GM12874 (cell line): ENCODE results near the gene GOLGA5.

Experiments
- TF ChIP-seq, protein P1 (sequence below): IDR thresholded peaks from 2 replicates; pipeline ENCODE4 v1.5.1; 2011; ENCODE audit warnings: low read depth, mild to moderate bottlenecking, control low read depth, low read length, moderate library complexity; ENCODE audit not compliant: insufficient read depth

Gene GOLGA5

GRCh38 chr14:92755495-92755894 lies 38.6 kb upstream of the GOLGA5 start:
- TF ChIP-seq, protein P1, sequence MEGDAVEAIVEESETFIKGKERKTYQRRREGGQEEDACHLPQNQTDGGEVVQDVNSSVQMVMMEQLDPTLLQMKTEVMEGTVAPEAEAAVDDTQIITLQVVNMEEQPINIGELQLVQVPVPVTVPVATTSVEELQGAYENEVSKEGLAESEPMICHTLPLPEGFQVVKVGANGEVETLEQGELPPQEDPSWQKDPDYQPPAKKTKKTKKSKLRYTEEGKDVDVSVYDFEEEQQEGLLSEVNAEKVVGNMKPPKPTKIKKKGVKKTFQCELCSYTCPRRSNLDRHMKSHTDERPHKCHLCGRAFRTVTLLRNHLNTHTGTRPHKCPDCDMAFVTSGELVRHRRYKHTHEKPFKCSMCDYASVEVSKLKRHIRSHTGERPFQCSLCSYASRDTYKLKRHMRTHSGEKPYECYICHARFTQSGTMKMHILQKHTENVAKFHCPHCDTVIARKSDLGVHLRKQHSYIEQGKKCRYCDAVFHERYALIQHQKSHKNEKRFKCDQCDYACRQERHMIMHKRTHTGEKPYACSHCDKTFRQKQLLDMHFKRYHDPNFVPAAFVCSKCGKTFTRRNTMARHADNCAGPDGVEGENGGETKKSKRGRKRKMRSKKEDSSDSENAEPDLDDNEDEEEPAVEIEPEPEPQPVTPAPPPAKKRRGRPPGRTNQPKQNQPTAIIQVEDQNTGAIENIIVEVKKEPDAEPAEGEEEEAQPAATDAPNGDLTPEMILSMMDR: no peak

DNA sequence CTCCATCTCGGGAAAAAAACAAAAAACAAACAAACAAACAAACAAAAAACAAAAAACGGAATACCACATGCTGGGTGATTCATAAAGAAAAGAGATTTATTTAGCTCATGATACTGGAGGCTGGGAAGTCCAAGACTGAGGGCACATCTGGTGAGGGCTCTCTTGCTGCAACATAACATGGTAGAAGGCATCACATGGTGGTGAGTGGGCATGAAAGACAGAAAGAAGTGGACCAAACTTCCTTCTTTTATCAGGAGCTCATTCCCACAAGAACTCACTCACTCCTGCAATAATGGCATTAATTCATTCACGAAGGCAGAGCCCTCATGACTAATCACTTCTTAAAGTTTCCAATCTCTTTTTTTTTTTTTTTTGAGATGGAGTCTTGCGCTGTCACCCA lies 37.7 kb upstream of the GOLGA5 start:
- TF ChIP-seq, protein P1: no peak

DNA sequence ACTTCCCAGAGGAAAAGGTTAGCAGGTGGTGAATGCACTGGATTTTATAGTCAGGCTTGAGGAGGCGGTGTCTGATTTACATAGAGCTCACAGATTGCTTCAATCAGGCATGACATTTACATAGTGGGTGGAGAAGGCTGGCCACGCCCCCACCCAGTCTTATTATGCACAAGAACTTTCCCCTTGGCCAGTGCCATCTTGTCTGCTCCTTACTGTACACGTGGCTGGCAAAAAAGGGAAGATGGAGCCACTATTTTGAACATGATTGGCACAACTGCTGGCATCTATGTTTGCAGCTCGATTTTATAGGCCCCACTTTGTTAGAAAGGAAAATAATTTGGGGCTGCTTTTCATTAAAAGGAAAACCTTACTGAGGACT lies 34.8 kb upstream of the GOLGA5 start:
- TF ChIP-seq, protein P1: no peak

DNA sequence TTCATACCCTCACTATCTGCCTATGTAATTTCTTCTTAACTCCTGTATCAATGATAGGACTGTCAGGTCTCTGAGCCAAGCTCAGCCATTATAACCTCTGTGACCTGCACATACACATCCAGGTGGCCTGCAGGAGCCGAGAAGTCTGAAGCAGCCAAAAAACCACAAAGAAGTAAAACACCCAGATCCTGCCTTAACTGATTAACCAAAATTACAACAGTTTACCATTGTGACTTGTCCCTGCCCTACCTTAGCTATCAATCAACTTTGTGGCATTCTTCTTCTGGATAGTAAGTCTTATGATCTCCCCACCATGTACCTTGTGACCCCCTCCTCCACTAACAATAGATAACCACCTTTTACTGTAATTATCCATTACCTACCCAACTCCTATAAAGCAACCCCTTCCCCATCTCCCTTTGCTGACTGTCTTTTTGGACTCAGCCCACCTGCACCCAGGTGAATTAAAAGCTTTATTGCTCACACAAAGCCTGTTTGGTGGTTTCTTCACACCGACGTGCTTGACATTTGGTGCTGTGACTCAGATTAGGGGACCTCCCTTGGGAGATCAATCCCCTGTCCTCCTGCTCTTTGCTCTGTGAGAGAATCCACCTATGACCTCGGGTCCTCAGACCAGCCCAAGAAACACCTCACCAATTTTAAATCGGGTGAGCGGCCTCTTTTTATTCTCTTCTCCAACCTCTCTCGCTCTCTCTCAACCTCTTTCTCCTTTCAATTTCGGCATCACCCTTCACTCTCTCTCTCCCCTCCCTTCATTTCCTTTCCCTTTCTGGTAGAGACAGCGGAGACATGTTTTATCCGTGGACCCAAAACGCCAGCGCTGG lies 34.2 kb upstream of the GOLGA5 start:
- TF ChIP-seq, protein P1: no peak

- TF ChIP-seq, protein P1: no peak
Measured at GRCh38 chr14:92760524-92760805, 33.6 kb upstream of the GOLGA5 start.

DNA sequence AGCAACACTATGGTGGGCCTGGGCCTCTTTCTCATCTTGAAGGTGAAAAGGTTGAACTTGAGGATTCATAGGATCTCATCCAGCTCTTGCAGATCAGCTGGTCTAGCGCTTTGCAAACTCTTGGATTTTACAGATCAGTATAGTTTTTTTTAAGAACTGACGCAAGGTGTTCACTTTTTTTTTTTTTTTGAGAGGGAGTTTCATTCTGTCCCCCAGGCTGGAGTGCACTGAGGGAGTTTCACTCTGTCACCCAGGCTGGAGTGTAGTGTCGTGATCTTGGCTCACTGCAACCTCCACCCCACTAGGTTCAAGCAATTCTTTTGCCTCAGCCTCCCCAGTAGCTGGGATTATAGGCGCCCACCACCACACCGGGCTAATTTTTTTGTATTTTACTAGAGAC lies 25.3 kb upstream of the GOLGA5 start:
- TF ChIP-seq, protein P1: no peak

- TF ChIP-seq, protein P1: no peak
Measured at GRCh38 chr14:92770484-92770883, 23.6 kb upstream of the GOLGA5 start.
